Measurements from ENCODE around the gene CCDC107. TPM values are rescaled to one million over a fixed set of nuclear protein-coding genes. Genes with fewer than 3 reads are reported as not detected.

Gene CCDC107
- total RNA-seq, 2 experiments from 2014 or later: 11.4 to 20.3 TPM

GRCh38 chr9:35612843-35613242 is 45.2 kb upstream of the CCDC107 start:
- intact Hi-C loops (cut with micrococcal nuclease; ENCODE audit: unreplicated experiment): no loop called here
- no peak for DNase-seq (ENCODE audit: low spot score)
- Histone ChIP-seq H4K20me1 (ENCODE audit: insufficient read depth, low read length) (no peaks in the 10 kb centered on the region), H2AFZ (ENCODE audit: low read length) (no peak overlapping the region), H3K4me1 (ENCODE audit: insufficient read depth, low read length, poor library complexity, severe bottlenecking) (peaks cover 32% of the 10 kb centered on the region), H3K4me2 (ENCODE audit: low read length) (no peak overlapping the region), H3K9me2 (ENCODE audit: insufficient read depth, low read length) (no peaks in the 10 kb centered on the region), H3K79me2 (ENCODE audit: insufficient read depth, low read depth, low read length) (peaks cover 5% of the 10 kb centered on the region; the same call in 1 of the 2 replicates), H3K9me3 (ENCODE audit: low read length) (no peaks in the 10 kb centered on the region), H3K36me3 (ENCODE audit: insufficient read depth, low read length) (peaks cover 63% of the 10 kb centered on the region), H3K4me3 (ENCODE audit: low read depth, low read length, poor library complexity, severe bottlenecking) (no peak overlapping the region), H3K27ac (ENCODE audit: low read depth, low read length, poor library complexity, severe bottlenecking) (no peak overlapping the region)
- POLR2A ChIA-PET: interaction anchor here (0.6 to 1.7 kb wide), 4 partner anchors 34 to 73 kb away, joined by 3 read pairs; partner anchors contain the start of gene SIT1
- TF ChIP-seq, protein P1, sequence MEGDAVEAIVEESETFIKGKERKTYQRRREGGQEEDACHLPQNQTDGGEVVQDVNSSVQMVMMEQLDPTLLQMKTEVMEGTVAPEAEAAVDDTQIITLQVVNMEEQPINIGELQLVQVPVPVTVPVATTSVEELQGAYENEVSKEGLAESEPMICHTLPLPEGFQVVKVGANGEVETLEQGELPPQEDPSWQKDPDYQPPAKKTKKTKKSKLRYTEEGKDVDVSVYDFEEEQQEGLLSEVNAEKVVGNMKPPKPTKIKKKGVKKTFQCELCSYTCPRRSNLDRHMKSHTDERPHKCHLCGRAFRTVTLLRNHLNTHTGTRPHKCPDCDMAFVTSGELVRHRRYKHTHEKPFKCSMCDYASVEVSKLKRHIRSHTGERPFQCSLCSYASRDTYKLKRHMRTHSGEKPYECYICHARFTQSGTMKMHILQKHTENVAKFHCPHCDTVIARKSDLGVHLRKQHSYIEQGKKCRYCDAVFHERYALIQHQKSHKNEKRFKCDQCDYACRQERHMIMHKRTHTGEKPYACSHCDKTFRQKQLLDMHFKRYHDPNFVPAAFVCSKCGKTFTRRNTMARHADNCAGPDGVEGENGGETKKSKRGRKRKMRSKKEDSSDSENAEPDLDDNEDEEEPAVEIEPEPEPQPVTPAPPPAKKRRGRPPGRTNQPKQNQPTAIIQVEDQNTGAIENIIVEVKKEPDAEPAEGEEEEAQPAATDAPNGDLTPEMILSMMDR (conservative IDR thresholded peaks at IDR 0.05; ENCODE audit: low read length): no peak
- TF ChIP-seq EZH2phosphoT487 (IDR thresholded peaks at IDR 0.05; ENCODE audit: borderline replicate concordance, low read depth, low read length): no peak
- CTCF ChIA-PET (ENCODE audit: unreplicated experiment): interaction anchor here (1.0 kb wide), 1 partner anchor 7 kb away, joined by 3 read pairs; no protein-coding TSS in a partner anchor
- BruUV-seq (replicated peaks): no TSS peak

GRCh38 chr9:35615981-35616680 is 42.0 kb upstream of the CCDC107 start:
- intact Hi-C loops (cut with micrococcal nuclease; ENCODE audit: unreplicated experiment): loop anchor here (5.0 kb wide), 2 partner anchors 141 to 499 kb away; partner anchors contain the start of gene ATOSB
- H2AFZ ChIP-seq (ENCODE audit: low read length): peak overlapping the region; percentile 25; the same call in 1 of the 2 replicates
- no peak for DNase-seq (ENCODE audit: low spot score)
- peak overlapping the region; percentile 92 for H3K27ac ChIP-seq (ENCODE audit: low read depth, low read length, poor library complexity, severe bottlenecking)
- ChIA-PET POLR2A (interaction anchor here (0.5 to 11.0 kb wide), 4 partner anchors 11 to 47 kb away, joined by 3 to 110 read pairs (median 16); partner anchors contain the start of genes ARHGEF39 and SIT1), CTCF (ENCODE audit: unreplicated experiment) (interaction anchor here (0.8 to 1.1 kb wide), 3 partner anchors 16 to 112 kb away, joined by 3 to 7 read pairs (median 3); no protein-coding TSS in a partner anchor)
- peaks cover 63% of the 10 kb centered on the region for H3K4me1 ChIP-seq (ENCODE audit: insufficient read depth, low read length, poor library complexity, severe bottlenecking)
- peaks cover 6% of the 10 kb centered on the region; the same call in 1 of the 2 replicates for H3K79me2 ChIP-seq (ENCODE audit: insufficient read depth, low read depth, low read length)
- H3K4me2 ChIP-seq (ENCODE audit: low read length): peak overlapping the region; percentile 90
- H3K9me2 ChIP-seq (ENCODE audit: insufficient read depth, low read length): no peaks in the 10 kb centered on the region
- H3K9me3 ChIP-seq (ENCODE audit: low read length): no peaks in the 10 kb centered on the region
- BruUV-seq (replicated peaks): no TSS peak
- H3K36me3 ChIP-seq (ENCODE audit: insufficient read depth, low read length): peaks cover 33% of the 10 kb centered on the region
- TF ChIP-seq, protein P1 (conservative IDR thresholded peaks at IDR 0.05; ENCODE audit: low read length): no peak
- TF ChIP-seq EZH2phosphoT487 (IDR thresholded peaks at IDR 0.05; ENCODE audit: borderline replicate concordance, low read depth, low read length): no peak
- H4K20me1 ChIP-seq (ENCODE audit: insufficient read depth, low read length): no peaks in the 10 kb centered on the region
- peak overlapping the region; percentile 69 for H3K4me3 ChIP-seq (ENCODE audit: low read depth, low read length, poor library complexity, severe bottlenecking)

All from OCI-LY7 (cell line).